Panc1 (cell line): ENCODE data around the gene COL28A1. TPM values are rescaled to one million over a fixed set of nuclear protein-coding genes. Genes with fewer than 3 reads are reported as not detected.

Experiments
- ATAC-seq: fragments of 200-7000 bp; cut with Tn5 transposase; 2 replicates; pipeline ENCODE4 v1.9.1; 2020; ENCODE audit warnings: mild to moderate bottlenecking, moderate library complexity
- BruUV-seq: library from RNA; stranded (reverse); fragments of 400-500 nt; replicated peaks from 2 replicates; lab custom pipeline; 2021; lab: Mats Ljungman, UMichigan
- CTCF ChIA-PET: fragments of 300-600 bp; sonication (Branson Sonifier 250); formaldehyde crosslinking; loops from one replicate; lab custom pipeline; 2022; ENCODE audit warnings: antibody characterized with exemption; lab: Charles Lee
- POLR2A ChIA-PET: fragments of 300-600 bp; sonication (Branson Sonifier 250); formaldehyde crosslinking; loops from one replicate; lab custom pipeline; 2022; ENCODE audit warnings: antibody characterized with exemption; lab: Charles Lee
- DNase-seq: peaks from one replicate; pipeline ENCODE4 v3.0.0-alpha.2; 2010; ENCODE audit warnings: low read depth, low spot score
- H3K27ac ChIP-seq: 2 replicates; pipeline ENCODE4 v1.5.1; 2011; ENCODE audit warnings: mild to moderate bottlenecking, low read length, inconsistent platforms
- H3K27me3 ChIP-seq: fragments of 200-500 bp; sonication (Bioruptor generic); 2 replicates; pipeline ENCODE4 v1.6.0; 2014; ENCODE audit warnings: low read length, inconsistent platforms; ENCODE audit not compliant: control insufficient read depth, insufficient read depth
- H3K36me3 ChIP-seq: fragments of 200-500 bp; sonication (Bioruptor generic); 2 replicates; pipeline ENCODE4 v1.5.1; 2014; ENCODE audit warnings: inconsistent platforms, mild to moderate bottlenecking, low read length, moderate library complexity; ENCODE audit not compliant: control insufficient read depth, insufficient read depth
- H3K4me1 ChIP-seq: 2 replicates; pipeline ENCODE4 v1.5.1; 2011; ENCODE audit warnings: inconsistent platforms, mild to moderate bottlenecking, low read length, moderate library complexity; ENCODE audit not compliant: control insufficient read depth, insufficient read depth
- H3K4me3 ChIP-seq, 2 experiments: 2 replicates each; pipeline ENCODE4 v1.5.1; 2011 to 2012; ENCODE audit warnings: low read depth in 2 of 2, low read length in 2 of 2, mild to moderate bottlenecking in 2 of 2, inconsistent platforms in 1 of 2, moderate library complexity in 1 of 2
- H3K9me3 ChIP-seq: fragments of 200-500 bp; sonication (Bioruptor generic); 2 replicates; pipeline ENCODE4 v1.5.1; 2014; ENCODE audit warnings: low read depth, mild to moderate bottlenecking, inconsistent platforms, low read length, moderate library complexity; ENCODE audit not compliant: control insufficient read depth, insufficient read depth
- POLR2AphosphoS5 ChIP-seq: IDR thresholded peaks from 2 replicates; pipeline ENCODE4 v1.6.1; 2012; ENCODE audit warnings: mild to moderate bottlenecking, low read depth, low read length, moderate library complexity
- SIN3A ChIP-seq: IDR thresholded peaks from 2 replicates; pipeline ENCODE4 v1.6.1; 2012; ENCODE audit warnings: low read depth, mild to moderate bottlenecking, low read length, moderate library complexity, borderline replicate concordance; ENCODE audit not compliant: insufficient read depth
- TCF7L2 ChIP-seq: IDR thresholded peaks from 2 replicates; pipeline ENCODE4 v1.6.1; 2011; ENCODE audit warnings: mild to moderate bottlenecking, low read depth, low read length, inconsistent platforms
- in situ Hi-C: cut with HindIII; loops from 2 replicates; pipeline ENCODE4 v1.10.0; 2016; ENCODE audit warnings: low sequenced_read_pairs, low pct_unique_long_range_greater_than_20kb
- intact Hi-C: fragments of 100-400 bp; cut with micrococcal nuclease; formaldehyde crosslinking; loops from one replicate; pipeline ENCODE4 v1.10.0; 2022; ENCODE audit not compliant: unreplicated experiment
- total RNA-seq: library from RNA; stranded (reverse); gene quantifications from one replicate; pipeline ENCODE4 v1.2.1, GENCODE V29; 2021; ENCODE audit not compliant: unreplicated experiment
- TF ChIP-seq, protein P1 (sequence below): fragments of 450-650 bp; IDR thresholded peaks from 2 replicates; pipeline ENCODE4 v1.5.1; 2017; ENCODE audit warnings: mild to moderate bottlenecking
- TF ChIP-seq, protein P2 (sequence below), 2 experiments: IDR thresholded peaks; 2 replicates each; pipeline ENCODE4 v1.6.1; 2011 to 2012; ENCODE audit warnings: low read depth in 2 of 2, control low read depth in 1 of 2, low read length in 1 of 2, mild to moderate bottlenecking in 1 of 2, moderate library complexity in 1 of 2; ENCODE audit not compliant: insufficient read depth in 1 of 2

The COL28A1 gene
- total RNA-seq, 1 experiment from 2014 or later = not detected

DNA sequence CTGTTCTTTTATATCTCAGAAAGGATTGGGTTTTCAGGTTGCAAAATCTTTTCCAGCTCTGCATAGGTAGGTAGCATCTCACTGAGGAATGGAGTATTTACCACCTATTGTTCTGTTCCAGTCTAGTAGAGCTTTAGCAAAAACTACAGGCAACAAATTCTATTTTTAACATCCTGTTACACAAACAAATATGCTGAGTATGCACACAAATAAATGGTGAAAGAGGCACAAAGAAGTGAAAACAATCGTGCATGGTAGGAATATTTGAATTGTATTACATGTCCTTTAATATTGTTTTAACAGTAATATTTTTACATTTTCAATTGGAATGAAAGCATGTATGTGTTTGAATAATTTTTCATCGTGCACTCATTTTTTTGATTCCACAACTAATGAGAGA lies 16.5 kb upstream of the COL28A1 start:
- Histone ChIP-seq H3K4me3 (no peak overlapping the region), H3K27ac (no peak overlapping the region), H3K9me3 (no peaks in the 10 kb centered on the region), H3K4me1 (no peaks in the 10 kb centered on the region), H3K36me3 (no peaks in the 10 kb centered on the region), H3K27me3 (no peaks in the 10 kb centered on the region; the same call in 1 of the 2 replicates)
- ChIA-PET CTCF (no interaction called here), POLR2A (no interaction called here)
- BruUV-seq = no TSS peak
- ATAC-seq (no peak), DNase-seq (no peak)
- intact Hi-C loops (no loop called here), in situ Hi-C loops (no loop called here)
- TF ChIP-seq, protein P1, sequence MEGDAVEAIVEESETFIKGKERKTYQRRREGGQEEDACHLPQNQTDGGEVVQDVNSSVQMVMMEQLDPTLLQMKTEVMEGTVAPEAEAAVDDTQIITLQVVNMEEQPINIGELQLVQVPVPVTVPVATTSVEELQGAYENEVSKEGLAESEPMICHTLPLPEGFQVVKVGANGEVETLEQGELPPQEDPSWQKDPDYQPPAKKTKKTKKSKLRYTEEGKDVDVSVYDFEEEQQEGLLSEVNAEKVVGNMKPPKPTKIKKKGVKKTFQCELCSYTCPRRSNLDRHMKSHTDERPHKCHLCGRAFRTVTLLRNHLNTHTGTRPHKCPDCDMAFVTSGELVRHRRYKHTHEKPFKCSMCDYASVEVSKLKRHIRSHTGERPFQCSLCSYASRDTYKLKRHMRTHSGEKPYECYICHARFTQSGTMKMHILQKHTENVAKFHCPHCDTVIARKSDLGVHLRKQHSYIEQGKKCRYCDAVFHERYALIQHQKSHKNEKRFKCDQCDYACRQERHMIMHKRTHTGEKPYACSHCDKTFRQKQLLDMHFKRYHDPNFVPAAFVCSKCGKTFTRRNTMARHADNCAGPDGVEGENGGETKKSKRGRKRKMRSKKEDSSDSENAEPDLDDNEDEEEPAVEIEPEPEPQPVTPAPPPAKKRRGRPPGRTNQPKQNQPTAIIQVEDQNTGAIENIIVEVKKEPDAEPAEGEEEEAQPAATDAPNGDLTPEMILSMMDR = no peak
- no peak for TF ChIP-seq POLR2AphosphoS5
- no peak for TF ChIP-seq SIN3A
- TF ChIP-seq, protein P2, sequence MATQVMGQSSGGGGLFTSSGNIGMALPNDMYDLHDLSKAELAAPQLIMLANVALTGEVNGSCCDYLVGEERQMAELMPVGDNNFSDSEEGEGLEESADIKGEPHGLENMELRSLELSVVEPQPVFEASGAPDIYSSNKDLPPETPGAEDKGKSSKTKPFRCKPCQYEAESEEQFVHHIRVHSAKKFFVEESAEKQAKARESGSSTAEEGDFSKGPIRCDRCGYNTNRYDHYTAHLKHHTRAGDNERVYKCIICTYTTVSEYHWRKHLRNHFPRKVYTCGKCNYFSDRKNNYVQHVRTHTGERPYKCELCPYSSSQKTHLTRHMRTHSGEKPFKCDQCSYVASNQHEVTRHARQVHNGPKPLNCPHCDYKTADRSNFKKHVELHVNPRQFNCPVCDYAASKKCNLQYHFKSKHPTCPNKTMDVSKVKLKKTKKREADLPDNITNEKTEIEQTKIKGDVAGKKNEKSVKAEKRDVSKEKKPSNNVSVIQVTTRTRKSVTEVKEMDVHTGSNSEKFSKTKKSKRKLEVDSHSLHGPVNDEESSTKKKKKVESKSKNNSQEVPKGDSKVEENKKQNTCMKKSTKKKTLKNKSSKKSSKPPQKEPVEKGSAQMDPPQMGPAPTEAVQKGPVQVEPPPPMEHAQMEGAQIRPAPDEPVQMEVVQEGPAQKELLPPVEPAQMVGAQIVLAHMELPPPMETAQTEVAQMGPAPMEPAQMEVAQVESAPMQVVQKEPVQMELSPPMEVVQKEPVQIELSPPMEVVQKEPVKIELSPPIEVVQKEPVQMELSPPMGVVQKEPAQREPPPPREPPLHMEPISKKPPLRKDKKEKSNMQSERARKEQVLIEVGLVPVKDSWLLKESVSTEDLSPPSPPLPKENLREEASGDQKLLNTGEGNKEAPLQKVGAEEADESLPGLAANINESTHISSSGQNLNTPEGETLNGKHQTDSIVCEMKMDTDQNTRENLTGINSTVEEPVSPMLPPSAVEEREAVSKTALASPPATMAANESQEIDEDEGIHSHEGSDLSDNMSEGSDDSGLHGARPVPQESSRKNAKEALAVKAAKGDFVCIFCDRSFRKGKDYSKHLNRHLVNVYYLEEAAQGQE (IDR thresholded peaks at IDR 0.05; ENCODE audit: insufficient read depth in 1 of 2, low read depth in 2 of 2, low read length in 1 of 2) = no peak

GRCh38 chr7:7550663-7551062 lies 15.0 kb upstream of the COL28A1 start:
- BruUV-seq = no TSS peak
- CTCF ChIA-PET = no interaction called here
- TF ChIP-seq, protein P2 (IDR thresholded peaks at IDR 0.05; ENCODE audit: insufficient read depth in 1 of 2, low read depth in 2 of 2, low read length in 1 of 2) = no peak
- TF ChIP-seq TCF7L2 = no peak
- no peak for TF ChIP-seq SIN3A
- no peak for TF ChIP-seq POLR2AphosphoS5
- TF ChIP-seq, protein P1 = no peak
- Histone ChIP-seq H3K36me3 (no peaks in the 10 kb centered on the region), H3K27ac (no peak overlapping the region), H3K4me1 (no peaks in the 10 kb centered on the region), H3K9me3 (no peaks in the 10 kb centered on the region), H3K27me3 (no peaks in the 10 kb centered on the region; the same call in 1 of the 2 replicates), H3K4me3 (no peak overlapping the region)
- POLR2A ChIA-PET = no interaction called here
- intact Hi-C loops (no loop called here), in situ Hi-C loops (no loop called here)
- DNase-seq (no peak), ATAC-seq (no peak)
